Common myeloid progenitor, CD34-positive (primary cell): Measurements from ENCODE around the gene ARRB2.

Experiments
- CTCF ChIA-PET: fragments of 350-600 bp; sonication (Branson Sonifier 250); formaldehyde crosslinking; loops from one replicate; lab custom pipeline; 2021; ENCODE audit warnings: antibody characterized with exemption; lab: Charles Lee
- POLR2A ChIA-PET: fragments of 350-600 bp; sonication (Branson Sonifier 250); formaldehyde crosslinking; loops from one replicate; lab custom pipeline; 2021; ENCODE audit warnings: antibody characterized with exemption; lab: Charles Lee
- DNase-seq, 3 donors: peaks; one replicate each; pipeline versions ENCODE4 v3.0.0 to v3.0.0-alpha.2; 2013
- H3K27ac ChIP-seq, 2 experiments: 1 replicate in 1 of 2; 2 replicates in 1 of 2; pipeline ENCODE4 v1.7.0; 2013; ENCODE audit warnings: inconsistent platforms in 2 of 2, low read length in 2 of 2, mild to moderate bottlenecking in 2 of 2, low read depth in 1 of 2, moderate library complexity in 1 of 2; ENCODE audit not compliant: severe bottlenecking in 2 of 2, insufficient read depth in 1 of 2, poor library complexity in 1 of 2
- H3K27me3 ChIP-seq, 5 experiments: replicated peaks in 2 of 5; 1 replicate in 3 of 5; 2 replicates in 2 of 5; pipeline versions ENCODE4 v1.6.1 to v1.7.0; 2013; ENCODE audit warnings: low read length in 4 of 5, mild to moderate bottlenecking in 2 of 5, moderate library complexity in 2 of 5, inconsistent platforms in 1 of 5; ENCODE audit not compliant: insufficient read depth in 5 of 5, control insufficient read depth in 4 of 5
- H3K36me3 ChIP-seq, 4 experiments: 1 replicate in 2 of 4; 2 replicates in 2 of 4; pipeline versions ENCODE4 v1.6.1 to v1.7.0; 2013; ENCODE audit warnings: low read length in 3 of 4, control low read depth in 1 of 4, mild to moderate bottlenecking in 1 of 4; ENCODE audit not compliant: control insufficient read depth in 4 of 4, insufficient read depth in 4 of 4
- H3K4me1 ChIP-seq, 4 experiments: 1 replicate in 3 of 4; 2 replicates in 1 of 4; pipeline versions ENCODE4 v1.6.1 to v1.7.1; 2013; ENCODE audit warnings: low read length in 3 of 4, mild to moderate bottlenecking in 3 of 4, control low read depth in 1 of 4, inconsistent platforms in 1 of 4, moderate library complexity in 1 of 4; ENCODE audit not compliant: control insufficient read depth in 4 of 4, insufficient read depth in 4 of 4; ENCODE audit errors: control extremely low read depth in 1 of 4
- H3K4me3 ChIP-seq, 7 experiments: 1 replicate in 4 of 7; 2 replicates in 3 of 7; pipeline versions ENCODE4 v1.5.1 to v1.7.0; 2013; ENCODE audit warnings: mild to moderate bottlenecking in 7 of 7, low read length in 6 of 7, moderate library complexity in 6 of 7, inconsistent platforms in 2 of 7, low read depth in 2 of 7, control low read depth in 1 of 7; ENCODE audit not compliant: insufficient read depth in 4 of 7, control insufficient read depth in 1 of 7; ENCODE audit errors: extremely low read depth in 1 of 7
- H3K9me3 ChIP-seq, 5 experiments: 1 replicate in 4 of 5; 2 replicates in 1 of 5; pipeline versions ENCODE4 v1.6.1 to v1.7.1; 2013; ENCODE audit warnings: low read length in 4 of 5, mild to moderate bottlenecking in 2 of 5, inconsistent platforms in 1 of 5, low read depth in 1 of 5, moderate library complexity in 1 of 5; ENCODE audit not compliant: control insufficient read depth in 4 of 5, insufficient read depth in 2 of 5; ENCODE audit errors: control extremely low read depth in 1 of 5
- WGBS: methylation state at CpG from one replicate; pipeline ENCODE4 v1.1.5; 2013; ENCODE audit not compliant: insufficient coverage; 5-methylcytosine and 5-hydroxymethylcytosine counted together

ARRB2 gene

GRCh38 chr17:4741544-4741943 lies 31.1 kb downstream of the ARRB2 start:
- Histone ChIP-seq H3K4me1 (peaks cover 0 to 29% (median 20%) of the 10 kb centered on the region in 4 experiments), H3K4me3 (no peak overlapping the region), H3K27ac (no peak overlapping the region), H3K27me3 (peaks cover 0 to 68% (median 38%) of the 10 kb centered on the region in 5 experiments), H3K36me3 (no peaks in the 10 kb centered on the region), H3K9me3 (no peaks in the 10 kb centered on the region)
- no peak for DNase-seq
- 97% methylated on average over 7 of the region's 8 CpGs for WGBS
- POLR2A ChIA-PET = no interaction called here
- CTCF ChIA-PET = interaction anchor here (0.9 kb wide), 1 partner anchor 9 kb away, joined by 4 read pairs; no protein-coding TSS in a partner anchor

GRCh38 chr17:4742133-4742532 lies 31.7 kb downstream of the ARRB2 start:
- Histone ChIP-seq H3K9me3 (no peaks in the 10 kb centered on the region), H3K4me1 (peaks cover 0 to 29% (median 20%) of the 10 kb centered on the region in 4 experiments), H3K27me3 (peaks cover 0 to 64% (median 39%) of the 10 kb centered on the region in 5 experiments), H3K4me3 (no peak overlapping the region), H3K36me3 (no peaks in the 10 kb centered on the region), H3K27ac (no peak overlapping the region)
- ChIA-PET POLR2A (no interaction called here), CTCF (interaction anchor here (0.9 kb wide), 1 partner anchor 9 kb away, joined by 4 read pairs; no protein-coding TSS in a partner anchor)
- DNase-seq = no peak
- WGBS = 98% methylated on average over 9 of the region's 9 CpGs

- Histone ChIP-seq H3K27ac (no peak overlapping the region), H3K36me3 (no peaks in the 10 kb centered on the region), H3K27me3 (peaks cover 0 to 59% (median 39%) of the 10 kb centered on the region in 5 experiments), H3K4me3 (no peak overlapping the region), H3K9me3 (no peaks in the 10 kb centered on the region), H3K4me1 (peaks cover 0 to 30% (median 23%) of the 10 kb centered on the region in 4 experiments)
- no peak for DNase-seq
- CTCF ChIA-PET = no interaction called here
- WGBS = 100% methylated on average over 9 of the region's 10 CpGs
- POLR2A ChIA-PET = no interaction called here
These were observed 32.2 kb downstream of the ARRB2 start for GRCh38 chr17:4742629-4743028.

- ChIA-PET CTCF (no interaction called here), POLR2A (no interaction called here)
- Histone ChIP-seq H3K27ac (no peak overlapping the region), H3K9me3 (no peaks in the 10 kb centered on the region), H3K27me3 (peaks cover 0 to 55% (median 35%) of the 10 kb centered on the region in 5 experiments), H3K4me1 (peaks cover 0 to 34% (median 28%) of the 10 kb centered on the region in 4 experiments), H3K36me3 (no peaks in the 10 kb centered on the region), H3K4me3 (no peak overlapping the region)
- DNase-seq = no peak
- 100% methylated on average over 6 of the region's 8 CpGs for WGBS
These were observed 32.8 kb downstream of the ARRB2 start for GRCh38 chr17:4743216-4743615.

GRCh38 chr17:4743898-4744297 lies 33.5 kb downstream of the ARRB2 start:
- H3K4me3 ChIP-seq = no peak overlapping the region
- no peaks in the 10 kb centered on the region for H3K9me3 ChIP-seq
- no peak overlapping the region for H3K27ac ChIP-seq
- no CpG with 5 or more reads among the region's 9 CpGs for WGBS
- ChIA-PET CTCF (interaction anchor here (0.7 to 1.9 kb wide), 2 partner anchors 11 to 35 kb away, joined by 3 to 4 read pairs; no protein-coding TSS in a partner anchor), POLR2A (no interaction called here)
- no peak for DNase-seq
- peaks cover 0 to 48% (median 30%) of the 10 kb centered on the region in 5 experiments for H3K27me3 ChIP-seq
- H3K4me1 ChIP-seq = peaks cover 5 to 33% (median 29%) of the 10 kb centered on the region in 4 experiments
- no peaks in the 10 kb centered on the region for H3K36me3 ChIP-seq

- H3K4me3 ChIP-seq = peak overlapping the region in 3 of 7 experiments; percentile 28 to 34 (median 31)
- CTCF ChIA-PET = interaction anchor here (0.9 to 1.9 kb wide), 2 partner anchors 34 to 45 kb away, joined by 3 to 4 read pairs; no protein-coding TSS in a partner anchor
- H3K9me3 ChIP-seq = no peaks in the 10 kb centered on the region
- no peaks in the 10 kb centered on the region for H3K36me3 ChIP-seq
- WGBS = 9% methylated on average over 33 of the region's 51 CpGs
- peaks cover 0 to 34% (median 25%) of the 10 kb centered on the region in 5 experiments for H3K27me3 ChIP-seq
- H3K4me1 ChIP-seq = peaks cover 5 to 25% (median 20%) of the 10 kb centered on the region in 4 experiments
- no peak overlapping the region for H3K27ac ChIP-seq
- POLR2A ChIA-PET = no interaction called here
- DNase-seq = no peak
These were observed 34.9 kb downstream of the ARRB2 start for GRCh38 chr17:4744999-4745969.
